Endothelial cell of umbilical vein (primary cell): ENCODE data around the gene SRSF1.
"Not testable (repeated sequence)": the region's sequence is repeated elsewhere in the genome, so short reads cannot be mapped to it uniquely, and the experiment has no call there.

Experiments
- CTCF ChIP-seq, 2 donors: IDR thresholded peaks; 1 replicate in 1 of 2; 2 replicates in 1 of 2; pipeline ENCODE4 v1.5.1; 2011; ENCODE audit warnings: low read length in 2 of 2, mild to moderate bottlenecking in 2 of 2, moderate library complexity in 2 of 2, control low read depth in 1 of 2, inconsistent platforms in 1 of 2, low read depth in 1 of 2; ENCODE audit not compliant: insufficient read depth in 1 of 2; ENCODE audit errors: extremely low read depth in 1 of 2
- EZH2 ChIP-seq: IDR thresholded peaks from 2 replicates; pipeline ENCODE4 v1.6.1; 2012; ENCODE audit warnings: borderline replicate concordance, low read depth, mild to moderate bottlenecking, moderate library complexity, low read length, inconsistent platforms; ENCODE audit not compliant: severe bottlenecking
- GATA2 ChIP-seq: IDR thresholded peaks from 2 replicates; pipeline ENCODE4 v1.7.0; 2011; ENCODE audit warnings: low read depth, mild to moderate bottlenecking, moderate library complexity, mixed read lengths, low read length; ENCODE audit not compliant: insufficient read length, insufficient read depth
- MAX ChIP-seq: IDR thresholded peaks from 2 replicates; pipeline ENCODE4 v1.6.1; 2011; ENCODE audit not compliant: insufficient read depth, insufficient read length
- MYC ChIP-seq: IDR thresholded peaks from one replicate; pipeline ENCODE4 v1.6.1; 2011; ENCODE audit warnings: mild to moderate bottlenecking, low read depth, low read length
- POLR2A ChIP-seq: IDR thresholded peaks from 2 replicates; pipeline ENCODE4 v1.6.1; 2012; ENCODE audit warnings: low read depth, mild to moderate bottlenecking, control low read depth, low read length

- not testable (repeated sequence) for TF ChIP-seq MYC; CTCF (IDR thresholded peaks at IDR 0.05; ENCODE audit: extremely low read depth in 1 of 2, insufficient read depth in 1 of 2, low read depth in 1 of 2, low read length in 2 of 2); POLR2A; GATA2; MAX; EZH2
Measured at GRCh38 chr17:57958391-57958790, 48.7 kb downstream of the SRSF1 start.
